IMR-90 (cell line): ENCODE data around the gene DAGLA. TPM values are rescaled to one million over a fixed set of nuclear protein-coding genes. Genes with fewer than 3 reads are reported as not detected.

Source experiments
- ATAC-seq: fragments of 200-7000 bp; cut with Tn5 transposase; 2 replicates; pipeline ENCODE4 v1.9.1; 2020; ENCODE audit warnings: low read depth, mild to moderate bottlenecking, moderate library complexity
- BruUV-seq: library from RNA; stranded (reverse); fragments of 400-500 nt; replicated peaks from 2 replicates; lab custom pipeline; 2021; lab: Mats Ljungman, UMichigan
- CTCF ChIA-PET: fragments of 300-600 bp; formaldehyde crosslinking; extraction: SDS; loops from one replicate; lab custom pipeline; 2021; ENCODE audit warnings: antibody characterized with exemption; lab: Yijun Ruan, JAX
- POLR2A ChIA-PET: fragments of 300-600 bp; sonication (Branson Sonifier 250); formaldehyde crosslinking; loops from one replicate; lab custom pipeline; 2022; ENCODE audit warnings: antibody characterized with exemption; ENCODE audit not compliant: unreplicated experiment; lab: Charles Lee
- DNase-seq: peaks from one replicate; pipeline ENCODE4 v3.0.0; 2013
- H2AFZ ChIP-seq: replicated peaks from 2 replicates; pipeline ENCODE3; 2013; ENCODE audit warnings: low read length, mild to moderate bottlenecking; ENCODE audit not compliant: poor library complexity
- H2AK5ac ChIP-seq: 2 replicates; pipeline ENCODE4 v1.6.1; 2013; ENCODE audit warnings: low read depth, low read length, inconsistent platforms
- H2AK9ac ChIP-seq: replicated peaks from 2 replicates; pipeline ENCODE3; 2013; ENCODE audit warnings: mild to moderate bottlenecking, low read depth, low read length, moderate library complexity; ENCODE audit not compliant: poor library complexity
- H2BK120ac ChIP-seq: 2 replicates; pipeline ENCODE4 v1.6.1; 2013; ENCODE audit warnings: low read depth, low read length, inconsistent platforms
- H2BK15ac ChIP-seq: 3 replicates; pipeline ENCODE4 v1.6.1; 2013; ENCODE audit warnings: low read depth, low read length, inconsistent platforms
- H2BK20ac ChIP-seq: 2 replicates; pipeline ENCODE4 v1.6.1; 2013; ENCODE audit warnings: low read depth, mild to moderate bottlenecking, inconsistent platforms, low read length, moderate library complexity
- H2BK5ac ChIP-seq: 2 replicates; pipeline ENCODE4 v1.6.1; 2013; ENCODE audit warnings: mild to moderate bottlenecking, low read depth, low read length, inconsistent platforms; ENCODE audit not compliant: poor library complexity, severe bottlenecking
- H3K14ac ChIP-seq: replicated peaks from 2 replicates; pipeline ENCODE4 v1.6.1; 2013; ENCODE audit warnings: low read depth, low read length, inconsistent platforms
- H3K18ac ChIP-seq: 2 replicates; pipeline ENCODE4 v1.6.1; 2013; ENCODE audit warnings: low read depth, low read length, control low read depth
- H3K23ac ChIP-seq: 2 replicates; pipeline ENCODE4 v1.6.1; 2013; ENCODE audit warnings: low read depth, low read length, inconsistent platforms
- H3K27ac ChIP-seq: 2 replicates; pipeline ENCODE4 v1.5.1; 2013; ENCODE audit warnings: mild to moderate bottlenecking, control low read depth, low read length; ENCODE audit not compliant: insufficient read depth
- H3K27me3 ChIP-seq: 2 replicates; pipeline ENCODE4 v1.6.1; 2013; ENCODE audit warnings: low read length; ENCODE audit not compliant: control insufficient read depth, insufficient read depth
- H3K36me3 ChIP-seq: 2 replicates; pipeline ENCODE4 v1.6.1; 2013; ENCODE audit warnings: low read length, mixed read lengths; ENCODE audit not compliant: control insufficient read depth, insufficient read depth
- H3K4ac ChIP-seq: 2 replicates; pipeline ENCODE4 v1.6.1; 2013; ENCODE audit warnings: low read depth, low read length, inconsistent platforms
- H3K4me1 ChIP-seq: 2 replicates; pipeline ENCODE4 v1.6.1; 2013; ENCODE audit warnings: low read length, mixed read lengths; ENCODE audit not compliant: control insufficient read depth, insufficient read depth
- H3K4me2 ChIP-seq: 2 replicates; pipeline ENCODE4 v1.6.1; 2013; ENCODE audit warnings: low read depth, mild to moderate bottlenecking, control low read depth, low read length, moderate library complexity
- H3K4me3 ChIP-seq: 2 replicates; pipeline ENCODE4 v1.5.1; 2013; ENCODE audit warnings: low read depth, mild to moderate bottlenecking, control low read depth, low read length, moderate library complexity; ENCODE audit not compliant: insufficient read depth
- H3K56ac ChIP-seq: 2 replicates; pipeline ENCODE4 v1.6.1; 2013; ENCODE audit warnings: low read length, inconsistent platforms; ENCODE audit not compliant: insufficient read depth; ENCODE audit errors: extremely low read depth
- H3K79me1 ChIP-seq, 2 experiments: 2 replicates each; pipeline ENCODE4 v1.6.1; 2013; ENCODE audit warnings: low read length in 2 of 2, inconsistent platforms in 1 of 2, low read depth in 1 of 2
- H3K9ac ChIP-seq: 2 replicates; pipeline ENCODE4 v1.6.1; 2013; ENCODE audit warnings: low read depth, low read length, control low read depth
- H3K9me1 ChIP-seq: 2 replicates; pipeline ENCODE4 v1.6.1; 2013; ENCODE audit warnings: low read length, inconsistent platforms; ENCODE audit not compliant: insufficient read depth
- H3K9me3 ChIP-seq: 2 replicates; pipeline ENCODE4 v1.6.1; 2013; ENCODE audit warnings: low read length; ENCODE audit not compliant: control insufficient read depth, insufficient read depth
- H4K20me1 ChIP-seq: 2 replicates; pipeline ENCODE4 v1.6.1; 2013; ENCODE audit warnings: low read length, inconsistent platforms; ENCODE audit not compliant: insufficient read depth
- H4K5ac ChIP-seq: 2 replicates; pipeline ENCODE4 v1.6.1; 2013; ENCODE audit warnings: mild to moderate bottlenecking, low read depth, low read length, control low read depth
- H4K8ac ChIP-seq, 2 experiments: 2 replicates each; pipeline ENCODE4 v1.6.1; 2013; ENCODE audit warnings: low read depth in 2 of 2, low read length in 2 of 2, control low read depth in 1 of 2, inconsistent platforms in 1 of 2
- H4K91ac ChIP-seq: 2 replicates; pipeline ENCODE4 v1.6.1; 2013; ENCODE audit warnings: low read depth, low read length, inconsistent platforms; ENCODE audit not compliant: insufficient read depth
- BHLHE40 ChIP-seq: fragments of 150-350 bp; IDR thresholded peaks from 2 replicates; pipeline ENCODE4 v1.6.1; 2016; ENCODE audit warnings: mild to moderate bottlenecking, low read depth, low read length
- FOS ChIP-seq: fragments of 150-350 bp; IDR thresholded peaks from 2 replicates; pipeline ENCODE4 v1.6.1; 2016; ENCODE audit warnings: low read depth, low read length
- MAFK ChIP-seq: IDR thresholded peaks from 2 replicates; pipeline ENCODE4 v1.6.1; 2012; ENCODE audit warnings: low read depth, low read length, improper control_type of control experiment
- MAZ ChIP-seq: IDR thresholded peaks from 2 replicates; pipeline ENCODE4 v1.6.1; 2012; ENCODE audit warnings: low read depth, mild to moderate bottlenecking, low read length, improper control_type of control experiment, moderate library complexity, borderline replicate concordance
- MXI1 ChIP-seq: IDR thresholded peaks from 2 replicates; pipeline ENCODE4 v1.6.1; 2012; ENCODE audit warnings: low read depth, mild to moderate bottlenecking, low read length, moderate library complexity, borderline replicate concordance
- NFE2L2 ChIP-seq: fragments of 150-350 bp; IDR thresholded peaks from 2 replicates; pipeline ENCODE4 v1.6.1; 2016; ENCODE audit warnings: low read depth, mild to moderate bottlenecking, low read length
- POLR2A ChIP-seq: IDR thresholded peaks from 2 replicates; pipeline ENCODE4 v1.6.1; 2012; ENCODE audit warnings: mild to moderate bottlenecking, low read depth, low read length
- RCOR1 ChIP-seq: IDR thresholded peaks from 2 replicates; pipeline ENCODE4 v1.6.1; 2012; ENCODE audit warnings: mild to moderate bottlenecking, low read length, improper control_type of control experiment; ENCODE audit not compliant: insufficient replicate concordance
- RFX5 ChIP-seq: IDR thresholded peaks from 2 replicates; pipeline ENCODE4 v1.8.0; 2012; ENCODE audit warnings: low read depth, mild to moderate bottlenecking, low read length, moderate library complexity
- WGBS, 2 experiments: methylation state at CpG; one replicate each; pipeline versions ENCODE4 v1.1.5 to v1.1.7; 2013; ENCODE audit warnings: missing lambda C conversion rate in 2 of 2; ENCODE audit not compliant: insufficient read length in 1 of 2; ENCODE audit errors: extremely low coverage in 2 of 2; 5-methylcytosine and 5-hydroxymethylcytosine counted together
- dilution Hi-C: fragments of 300-500 bp; cut with HindIII; formaldehyde crosslinking; loops from one replicate; pipeline ENCODE4 v1.14.3; 2018; ENCODE audit warnings: low sequenced_read_pairs; ENCODE audit not compliant: unreplicated experiment
- in situ Hi-C: fragments of 300-500 bp; cut with MboI; formaldehyde crosslinking; loops from 3 replicates; pipeline ENCODE4 v1.14.3; 2019; ENCODE audit warnings: low sequenced_read_pairs, inconsistent platforms, mixed read lengths
- intact Hi-C: fragments of 100-400 bp; cut with micrococcal nuclease; formaldehyde crosslinking; loops from 2 replicates; pipeline ENCODE4 v1.10.0; 2022
- polyA plus RNA-seq, 3 experiments: library from polyadenylated mRNA; depleted of rRNA; stranded (reverse); fragments of >200 nt; gene quantifications; 2 replicates each; pipeline ENCODE4 v1.2.3, GENCODE V29; 2012; ENCODE audit warnings: low replicate concordance in 1 of 3
- total RNA-seq: library from RNA; depleted of rRNA; stranded (reverse); fragments of >200 nt; gene quantifications from 2 replicates; pipeline ENCODE4 v1.2.3, GENCODE V29; 2012
- TF ChIP-seq, protein P1 (sequence below): fragments of 150-350 bp; IDR thresholded peaks from 2 replicates; pipeline ENCODE4 v1.6.1; 2016; ENCODE audit warnings: low read depth, mild to moderate bottlenecking, low read length, moderate library complexity, borderline replicate concordance

DAGLA gene
- total and polyA plus RNA-seq, 2 of the 4 experiments (the other 2 are of a cell fraction), result 0.90 to 3.8 TPM

- Histone ChIP-seq H3K14ac (no peak overlapping the region), H3K9ac (no peak overlapping the region), H4K91ac (no peak overlapping the region), H2AFZ (no peak overlapping the region), H3K27ac (no peak overlapping the region), H3K4me3 (no peak overlapping the region), H2BK5ac (no peak overlapping the region), H4K20me1 (no peaks in the 10 kb centered on the region), H3K23ac (no peak overlapping the region), H3K27me3 (peaks cover 30% of the 10 kb centered on the region), H3K9me3 (no peaks in the 10 kb centered on the region), H2AK5ac (no peak overlapping the region), H3K4me1 (no peaks in the 10 kb centered on the region), H3K79me1 (no peaks in the 10 kb centered on the region), H3K9me1 (no peaks in the 10 kb centered on the region), H3K36me3 (no peaks in the 10 kb centered on the region), H2BK120ac (no peak overlapping the region), H3K18ac (no peak overlapping the region), H3K4ac (no peak overlapping the region), H2AK9ac (no peak overlapping the region), H4K8ac (no peak overlapping the region), H2BK20ac (no peak overlapping the region), H4K5ac (no peak overlapping the region), H3K4me2 (no peak overlapping the region), H2BK15ac (no peak overlapping the region), H3K56ac (no peak overlapping the region)
- no CpG with 5 or more reads among the region's 11 CpGs for WGBS, 2 experiments
- ChIA-PET CTCF (interaction anchor here (0.7 kb wide), 1 partner anchor 329 kb away, joined by 10 read pairs; no protein-coding TSS in a partner anchor), POLR2A (no interaction called here)
- in situ Hi-C loops, result no loop called here
- no peak for TF ChIP-seq MAFK
- TF ChIP-seq FOS, result no peak
- no peak for TF ChIP-seq POLR2A
- no peak for TF ChIP-seq NFE2L2
- TF ChIP-seq RCOR1, result no peak
- TF ChIP-seq MXI1, result no peak
- TF ChIP-seq BHLHE40, result no peak
- TF ChIP-seq, protein P1, sequence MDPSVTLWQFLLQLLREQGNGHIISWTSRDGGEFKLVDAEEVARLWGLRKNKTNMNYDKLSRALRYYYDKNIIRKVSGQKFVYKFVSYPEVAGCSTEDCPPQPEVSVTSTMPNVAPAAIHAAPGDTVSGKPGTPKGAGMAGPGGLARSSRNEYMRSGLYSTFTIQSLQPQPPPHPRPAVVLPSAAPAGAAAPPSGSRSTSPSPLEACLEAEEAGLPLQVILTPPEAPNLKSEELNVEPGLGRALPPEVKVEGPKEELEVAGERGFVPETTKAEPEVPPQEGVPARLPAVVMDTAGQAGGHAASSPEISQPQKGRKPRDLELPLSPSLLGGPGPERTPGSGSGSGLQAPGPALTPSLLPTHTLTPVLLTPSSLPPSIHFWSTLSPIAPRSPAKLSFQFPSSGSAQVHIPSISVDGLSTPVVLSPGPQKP, result no peak
- no peak for TF ChIP-seq MAZ
- TF ChIP-seq RFX5, result no peak
- DNase-seq (no peak), ATAC-seq (no peak)
- BruUV-seq, result no TSS peak
- dilution Hi-C loops, result no loop called here
- intact Hi-C loops, result no loop called here
Measured at GRCh38 chr11:61657566-61658290, 22.5 kb upstream of the DAGLA start.
